Mammary epithelial cell (primary cell): Measurements from ENCODE around the gene HELT.

ENCODE experiments used
- CTCF ChIP-seq, 2 donors: IDR thresholded peaks in 1 of 2; conservative IDR thresholded peaks in 1 of 2; 2 replicates each; pipeline ENCODE4 v1.5.1; 2011 to 2012; ENCODE audit warnings: inconsistent platforms in 2 of 2, low read length in 2 of 2, mild to moderate bottlenecking in 2 of 2, control low read depth in 1 of 2, low read depth in 1 of 2; ENCODE audit not compliant: insufficient read depth in 1 of 2; ENCODE audit errors: extremely low read depth in 1 of 2
- EZH2 ChIP-seq: IDR thresholded peaks from 2 replicates; pipeline ENCODE4 v1.6.1; 2012; ENCODE audit warnings: low read length, inconsistent platforms, borderline replicate concordance

GRCh38 chr4:184980261-184980660 lies 38.0 kb upstream of the HELT start:
- TF ChIP-seq CTCF (conservative IDR thresholded peaks at IDR 0.05 in 1 of 2, IDR thresholded peaks at IDR 0.05 in 1 of 2; ENCODE audit: extremely low read depth in 1 of 2, insufficient read depth in 1 of 2, low read depth in 1 of 2, low read length in 2 of 2) (no peak), EZH2 (no peak)
